Measurements from ENCODE around the gene GNS.
"Not testable (repeated sequence)": the region's sequence is repeated elsewhere in the genome, so short reads cannot be mapped to it uniquely, and the experiment has no call there.

The GNS gene

GRCh38 chr12:64779354-64779974, 20.3 kb upstream of the GNS start:
- no peak for DNase-seq (ENCODE audit: low read depth in 2 of 2)

- DNase-seq (ENCODE audit: low read depth in 2 of 2), result not testable (repeated sequence)
Observed at GRCh38 chr12:64775147-64775736, 16.0 kb upstream of the GNS start.

DNA sequence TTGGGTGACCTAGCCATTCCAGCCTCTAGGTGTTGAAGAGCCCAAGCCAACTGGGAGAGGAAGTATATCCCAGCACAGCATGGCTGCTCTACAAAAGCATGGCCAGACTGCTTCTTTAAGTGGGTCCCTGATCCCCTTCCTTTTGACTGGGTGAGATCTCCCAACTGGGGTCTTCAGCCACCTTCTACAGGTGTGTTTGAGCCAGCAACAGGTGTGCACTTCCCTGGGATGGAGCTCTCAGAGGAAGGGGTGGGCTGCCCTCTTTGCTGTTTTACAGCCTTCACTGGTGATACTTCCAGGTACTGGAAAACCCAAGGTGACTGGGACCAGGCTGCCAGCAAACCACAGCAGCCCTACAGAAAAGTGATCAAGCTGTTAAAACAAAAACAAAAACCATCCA, 14.2 kb upstream of the GNS start:
- DNase-seq (ENCODE audit: low read depth in 2 of 2), result no peak

GRCh38 chr12:64767495-64767894, 8.3 kb upstream of the GNS start:
- DNase-seq (ENCODE audit: low read depth in 2 of 2), result no peak

GRCh38 chr12:64760808-64761573, 1.8 kb upstream of the GNS start:
- DNase-seq (ENCODE audit: low read depth in 2 of 2), result no peak

DNA sequence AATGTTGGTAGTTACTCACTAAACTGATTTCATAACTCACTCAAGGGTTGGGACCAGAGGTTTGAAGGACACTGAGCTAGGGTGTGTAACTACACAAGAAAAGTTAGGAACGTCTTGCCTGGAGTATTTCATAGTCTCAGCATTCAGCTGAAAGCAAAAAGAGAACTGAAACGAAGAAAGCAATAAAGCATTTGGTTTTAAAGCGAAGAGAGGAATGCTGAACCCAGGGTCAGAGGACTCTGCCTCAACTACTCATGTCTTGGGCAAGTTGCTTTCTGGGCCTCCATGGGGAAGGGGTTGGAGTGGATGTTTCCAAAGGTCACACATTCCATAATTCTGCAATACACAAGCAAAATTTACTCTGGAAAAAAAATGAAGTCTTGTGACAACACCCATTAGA, 1.4 kb downstream of the GNS start:
- no peak for DNase-seq (ENCODE audit: low read depth in 2 of 2)

- DNase-seq (ENCODE audit: low read depth in 2 of 2), result no peak
Observed at GRCh38 chr12:64756376-64756775, 2.8 kb downstream of the GNS start.

DNA sequence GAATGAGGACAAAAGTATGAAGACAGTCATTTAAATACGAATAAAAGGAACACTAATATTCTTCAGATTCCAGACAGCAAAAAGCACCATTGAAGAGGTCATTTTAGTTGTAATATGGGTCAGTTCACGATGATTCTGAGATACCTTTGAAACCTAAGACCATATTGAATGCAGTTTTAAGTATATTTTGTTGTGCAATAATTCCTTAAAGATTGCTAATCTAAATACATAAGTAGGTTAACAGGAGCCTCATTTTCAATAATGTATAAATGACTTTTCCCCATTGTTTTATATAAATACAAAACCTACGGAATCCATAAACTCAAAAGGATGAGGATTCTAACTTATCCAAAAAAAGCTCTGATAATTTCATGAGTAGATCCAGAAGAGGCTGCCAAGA, 5.8 kb downstream of the GNS start:
- DNase-seq (ENCODE audit: low read depth in 2 of 2), result no peak

DNA sequence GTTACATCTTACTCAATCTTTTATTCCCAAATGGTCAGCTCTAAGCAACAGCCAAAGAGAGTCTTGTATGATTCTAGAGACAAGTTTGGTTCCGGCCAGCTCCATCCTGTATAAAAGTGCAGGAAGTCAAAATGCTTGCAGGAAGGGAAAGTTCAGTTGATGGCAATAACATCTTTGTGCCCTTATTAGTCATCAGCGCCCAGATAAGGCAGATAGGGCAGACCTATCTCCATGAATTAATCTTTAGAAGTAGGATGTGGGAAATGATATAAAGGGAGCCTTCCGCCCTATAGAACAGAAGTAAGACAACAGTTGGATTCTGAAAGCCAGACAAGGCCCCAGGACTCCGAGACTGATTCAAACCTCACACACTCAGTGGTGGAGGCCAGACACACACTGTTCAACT, 6.4 kb downstream of the GNS start:
- no peak for DNase-seq (ENCODE audit: low read depth in 2 of 2)

DNA sequence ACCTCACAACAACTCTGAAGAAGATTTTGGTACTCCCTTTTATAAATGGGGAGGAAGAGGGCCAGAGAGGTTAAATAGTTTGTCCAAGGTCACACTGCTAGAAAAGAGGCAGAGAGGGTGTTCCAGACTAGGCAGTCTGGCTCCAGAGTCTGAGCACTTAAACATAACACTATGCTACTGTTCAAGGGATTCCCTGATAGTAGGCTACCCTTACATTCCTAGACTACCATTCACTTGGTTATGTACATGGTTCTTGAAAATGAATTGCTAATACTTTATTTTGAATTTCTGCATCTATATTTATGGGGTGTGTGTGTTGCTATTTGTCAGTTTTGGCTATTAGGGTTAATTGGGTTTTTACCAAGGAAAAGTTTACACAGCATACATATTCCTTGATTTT, 7.2 kb downstream of the GNS start:
- DNase-seq (ENCODE audit: low read depth in 2 of 2), result no peak

DNA sequence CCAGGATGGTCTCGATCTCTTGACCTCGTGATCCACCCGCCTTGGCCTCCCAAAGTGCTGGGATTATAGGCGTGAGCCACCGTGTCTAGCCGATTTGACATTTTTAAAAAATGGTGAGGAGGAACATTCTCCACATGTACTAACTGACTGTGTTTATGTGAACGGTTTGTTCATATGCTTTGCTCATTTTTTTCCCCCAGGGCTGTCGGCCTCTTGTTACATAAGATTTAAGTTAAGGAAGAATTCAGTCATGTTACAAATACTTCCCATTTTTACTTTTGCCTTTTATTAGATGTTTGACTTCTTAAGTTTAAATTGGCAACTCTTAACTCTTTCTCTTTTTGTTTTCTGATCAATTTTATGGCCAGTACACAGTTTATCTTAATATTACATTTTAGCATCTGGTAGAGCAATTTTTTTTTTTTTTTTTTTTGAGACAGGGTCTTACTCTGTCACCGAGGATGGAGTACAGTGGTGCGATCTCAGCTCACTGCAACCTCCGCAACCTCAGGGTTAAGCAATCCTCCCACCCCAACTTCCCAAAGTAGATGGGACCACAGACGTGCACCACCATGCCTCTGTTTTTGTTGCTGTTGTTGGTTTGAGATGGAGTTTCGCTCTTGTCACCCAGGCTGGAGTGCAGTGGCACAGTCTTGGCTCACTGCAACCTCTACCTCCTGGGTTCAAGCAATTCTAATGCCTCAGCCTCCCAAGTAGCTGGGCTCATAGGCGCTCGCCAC, 9.6 kb downstream of the GNS start:
- no peak for DNase-seq (ENCODE audit: low read depth in 2 of 2)

- no peak for DNase-seq (ENCODE audit: low read depth in 2 of 2)
Observed at GRCh38 chr12:64747695-64748094, 11.5 kb downstream of the GNS start.

DNA sequence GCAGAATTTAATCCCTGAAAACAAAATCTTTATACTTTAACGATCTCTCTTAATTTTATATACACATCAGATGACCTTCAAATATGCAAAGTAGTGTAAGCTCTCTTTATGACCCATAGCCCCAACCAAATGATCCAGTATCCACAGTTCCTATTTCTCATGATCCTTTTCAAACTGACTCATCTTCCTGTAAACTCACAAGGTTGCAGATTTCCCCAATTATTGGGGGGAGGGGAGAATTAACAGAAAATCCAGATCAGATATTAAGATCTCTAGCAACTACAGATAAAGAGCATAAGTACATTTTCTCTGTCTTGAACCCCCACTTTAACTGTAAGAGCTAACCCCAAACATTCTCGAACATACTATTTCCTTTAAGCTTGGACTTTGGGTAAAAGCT, 12.5 kb downstream of the GNS start:
- DNase-seq (ENCODE audit: low read depth in 2 of 2), result no peak

GRCh38 chr12:64745980-64746379, 13.2 kb downstream of the GNS start:
- no peak for DNase-seq (ENCODE audit: low read depth in 2 of 2)

- no peak for DNase-seq (ENCODE audit: low read depth in 2 of 2)
Observed at GRCh38 chr12:64745259-64745807, 13.9 kb downstream of the GNS start.

DNA sequence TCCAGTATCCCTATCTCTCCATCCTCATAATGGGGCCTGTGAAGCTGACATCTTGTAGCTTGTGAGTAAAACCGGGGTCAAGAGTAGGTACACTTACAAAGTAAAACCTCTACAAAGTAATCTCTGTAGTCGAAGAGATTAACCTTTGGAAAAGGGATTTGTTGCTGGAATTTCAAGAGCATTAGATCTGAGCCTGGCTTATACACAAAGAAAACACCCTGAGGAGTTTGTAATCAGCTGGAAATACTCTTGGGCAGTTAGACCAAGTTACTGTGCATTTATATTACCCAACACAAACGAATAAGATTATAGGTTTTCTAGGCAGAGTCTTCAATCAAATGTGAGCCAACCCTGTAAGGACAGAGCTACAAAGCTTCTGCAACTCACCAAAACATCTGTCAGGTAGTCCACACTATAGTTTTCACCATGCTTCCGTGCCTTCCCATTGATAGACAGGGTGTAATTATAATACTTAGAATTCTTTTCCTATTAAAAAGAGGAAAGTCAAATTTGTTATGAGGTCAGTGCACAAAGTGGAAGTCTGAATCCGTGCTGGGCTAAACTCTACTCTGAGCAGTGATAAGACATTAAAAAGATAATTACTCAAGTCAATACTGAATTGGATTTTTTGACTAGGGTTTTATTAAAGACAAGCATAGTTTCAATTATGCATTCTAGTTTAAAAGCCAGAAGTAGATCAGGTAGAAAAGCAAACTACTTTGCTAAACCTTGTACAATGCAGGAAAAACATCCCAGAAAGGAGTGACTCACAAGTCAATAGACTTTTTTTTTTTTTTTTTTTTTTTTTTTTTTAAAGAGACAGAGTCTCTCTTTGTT, 14.6 kb downstream of the GNS start:
- DNase-seq (ENCODE audit: low read depth in 2 of 2), result no peak

DNA sequence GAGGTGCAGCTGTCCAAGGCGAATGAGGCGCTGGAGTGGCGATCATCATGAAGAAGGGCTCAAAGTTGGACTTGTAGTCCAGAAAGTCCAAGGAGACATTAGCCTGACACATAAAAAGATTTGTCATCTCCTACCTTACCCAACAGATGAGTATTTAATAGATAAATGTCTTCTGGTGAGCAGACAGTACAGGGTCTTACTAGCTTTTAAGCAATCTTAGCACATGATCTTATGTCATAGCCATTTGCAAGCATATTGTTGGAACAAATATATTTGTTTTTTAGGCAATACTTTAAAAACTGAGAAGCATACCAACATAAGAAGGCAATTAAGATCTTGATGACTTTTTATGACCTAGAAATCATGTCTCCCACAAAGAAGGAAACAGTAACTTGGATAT, 16.0 kb downstream of the GNS start:
- DNase-seq (ENCODE audit: low read depth in 2 of 2), result no peak

- DNase-seq (ENCODE audit: low read depth in 2 of 2), result no peak
Observed at GRCh38 chr12:64742416-64742815, 16.8 kb downstream of the GNS start.

DNA sequence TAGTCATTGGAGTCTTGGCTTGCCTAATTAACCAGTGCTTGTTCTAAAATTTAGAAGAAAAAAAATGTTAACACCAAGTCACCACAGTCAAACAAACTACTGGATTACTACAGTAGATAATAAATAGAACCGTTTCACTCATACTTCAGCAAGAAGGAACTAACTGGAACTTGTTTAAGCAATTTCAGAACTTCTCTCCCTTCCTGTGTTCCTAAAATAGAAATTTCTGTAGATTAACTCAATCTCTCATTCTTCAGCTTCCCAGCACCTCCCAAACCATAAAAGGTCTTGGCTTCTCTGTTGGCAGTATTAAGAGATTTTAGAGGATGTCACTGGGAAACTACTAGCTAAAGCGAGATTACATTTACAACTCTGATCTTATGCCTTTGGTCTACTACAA, 18.6 kb downstream of the GNS start:
- DNase-seq (ENCODE audit: low read depth in 2 of 2), result no peak

GRCh38 chr12:64739778-64740177, 19.4 kb downstream of the GNS start:
- no peak for DNase-seq (ENCODE audit: low read depth in 2 of 2)

- no peak for DNase-seq (ENCODE audit: low read depth in 2 of 2)
Observed at GRCh38 chr12:64737539-64737938, 21.7 kb downstream of the GNS start.

Measured in stimulated activated CD4-positive, alpha-beta T cell treated with anti-CD3 and anti-CD28 coated beads, Interleukin-15, amount 100 ng/mL, for 48 hours (primary cell).